OCI-LY1 (cell line): ENCODE data around the gene UTF1.

Experiments
- H2AFZ ChIP-seq: fragments of 200-600 bp; sonication (generic), shearing (Covaris generic); 2 replicates; pipeline ENCODE4 v1.6.0; 2014; ENCODE audit warnings: antibody characterized with exemption, mild to moderate bottlenecking, low read length
- H3F3A ChIP-seq: fragments of 200-600 bp; sonication (generic), shearing (Covaris generic); 2 replicates; pipeline ENCODE4 v1.6.0; 2014; ENCODE audit warnings: mild to moderate bottlenecking, antibody characterized with exemption, low read length, moderate library complexity; ENCODE audit not compliant: insufficient read depth
- H3K27ac ChIP-seq: fragments of 200-600 bp; sonication (generic); 2 replicates; pipeline ENCODE4 v1.5.1; 2014; ENCODE audit warnings: low read length, mixed run types, mild to moderate bottlenecking, low read depth; ENCODE audit not compliant: poor library complexity, severe bottlenecking
- H3K27me3 ChIP-seq: fragments of 200-600 bp; sonication (generic); 2 replicates; pipeline ENCODE4 v1.6.0; 2014; ENCODE audit warnings: antibody characterized with exemption, mild to moderate bottlenecking, low read length, moderate library complexity; ENCODE audit not compliant: insufficient read depth
- H3K36me3 ChIP-seq: fragments of 200-600 bp; sonication (generic); 2 replicates; pipeline ENCODE4 v1.6.1; 2014; ENCODE audit warnings: mild to moderate bottlenecking, antibody characterized with exemption, low read length, moderate library complexity, mixed read lengths; ENCODE audit not compliant: insufficient read depth
- H3K4me1 ChIP-seq: fragments of 200-600 bp; sonication (generic); 2 replicates; pipeline ENCODE4 v1.5.1; 2014; ENCODE audit warnings: mild to moderate bottlenecking, low read length, moderate library complexity; ENCODE audit not compliant: insufficient read depth, severe bottlenecking
- H3K4me2 ChIP-seq: fragments of 200-600 bp; sonication (generic), shearing (Covaris generic); 2 replicates; pipeline ENCODE4 v1.6.1; 2014; ENCODE audit warnings: low read length
- H3K4me3 ChIP-seq: fragments of 200-600 bp; sonication (generic); 2 replicates; pipeline ENCODE4 v1.5.1; 2014; ENCODE audit warnings: low read length, low read depth, mild to moderate bottlenecking, mixed read lengths; ENCODE audit not compliant: poor library complexity, severe bottlenecking
- H3K79me2 ChIP-seq: fragments of 200-600 bp; shearing (Covaris generic); 2 replicates; pipeline ENCODE4 v1.6.1; 2016; ENCODE audit warnings: mixed run types, low read length, mixed read lengths; ENCODE audit not compliant: insufficient read depth
- H3K9ac ChIP-seq: fragments of 200-600 bp; sonication (generic), shearing (Covaris generic); 2 replicates; pipeline ENCODE4 v1.6.1; 2014; ENCODE audit warnings: mild to moderate bottlenecking, low read length, mixed read lengths
- H3K9me2 ChIP-seq: fragments of 200-600 bp; sonication (generic), shearing (Covaris generic); 2 replicates; pipeline ENCODE4 v1.6.1; 2014; ENCODE audit warnings: low read depth, mild to moderate bottlenecking, low read length, mixed read lengths
- H3K9me3 ChIP-seq: fragments of 200-600 bp; shearing (Covaris generic); 2 replicates; pipeline ENCODE4 v1.6.1; 2014; ENCODE audit warnings: low read length, mixed read lengths
- H4K20me1 ChIP-seq: fragments of 200-600 bp; sonication (generic), shearing (Covaris generic); 2 replicates; pipeline ENCODE4 v1.6.0; 2016; ENCODE audit warnings: mild to moderate bottlenecking, low read length; ENCODE audit not compliant: insufficient read depth
- EZH2 ChIP-seq: fragments of 200-600 bp; sonication (generic), shearing (Covaris generic); IDR thresholded peaks from 2 replicates; pipeline ENCODE4 v1.8.0; 2017; ENCODE audit warnings: borderline replicate concordance, mixed run types, mild to moderate bottlenecking, antibody characterized with exemption, low read length, moderate library complexity, mixed read lengths
- TF ChIP-seq, protein P1 (sequence below): fragments of 200-600 bp; sonication (generic), shearing (Covaris generic); IDR thresholded peaks from 2 replicates; pipeline ENCODE4 v1.5.1; 2017; ENCODE audit warnings: mild to moderate bottlenecking, antibody characterized with exemption, low read length, moderate library complexity, mixed read lengths

UTF1 gene

DNA sequence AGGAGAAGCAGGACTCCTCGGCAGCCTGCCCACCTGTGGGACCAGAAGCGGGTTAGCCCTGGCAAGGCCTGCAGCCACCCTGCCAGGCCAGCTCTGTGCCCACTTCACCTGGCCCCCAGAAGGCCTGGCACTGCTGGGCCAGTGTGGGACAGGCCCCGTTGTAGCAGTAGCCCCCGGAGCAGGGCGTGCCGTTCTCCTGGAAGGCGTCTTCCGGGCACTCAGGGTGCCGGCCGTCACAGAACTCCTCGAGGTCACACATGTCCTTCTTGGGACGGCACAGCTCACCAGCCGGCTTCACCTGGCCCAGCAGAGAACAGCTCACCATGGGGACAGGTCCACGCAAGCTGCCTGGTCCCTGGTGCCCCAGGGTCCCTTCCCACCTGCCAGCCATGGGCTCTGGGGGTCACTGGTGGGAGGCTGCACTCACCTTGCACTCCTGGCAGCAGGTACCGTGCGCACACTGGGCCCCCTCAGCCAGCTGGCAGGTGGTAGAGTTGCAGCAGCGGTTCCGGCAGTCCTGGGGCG lies 40.8 kb downstream of the UTF1 start:
- no peaks in the 10 kb centered on the region for H4K20me1 ChIP-seq
- no peak overlapping the region for H3K9ac ChIP-seq
- H3F3A ChIP-seq: no peaks in the 10 kb centered on the region
- peaks cover 5% of the 10 kb centered on the region for H3K4me1 ChIP-seq
- H3K9me2 ChIP-seq: no peaks in the 10 kb centered on the region
- H3K4me3 ChIP-seq: no peak overlapping the region
- H3K27me3 ChIP-seq: no peaks in the 10 kb centered on the region
- no peak overlapping the region for H2AFZ ChIP-seq
- TF ChIP-seq, protein P1, sequence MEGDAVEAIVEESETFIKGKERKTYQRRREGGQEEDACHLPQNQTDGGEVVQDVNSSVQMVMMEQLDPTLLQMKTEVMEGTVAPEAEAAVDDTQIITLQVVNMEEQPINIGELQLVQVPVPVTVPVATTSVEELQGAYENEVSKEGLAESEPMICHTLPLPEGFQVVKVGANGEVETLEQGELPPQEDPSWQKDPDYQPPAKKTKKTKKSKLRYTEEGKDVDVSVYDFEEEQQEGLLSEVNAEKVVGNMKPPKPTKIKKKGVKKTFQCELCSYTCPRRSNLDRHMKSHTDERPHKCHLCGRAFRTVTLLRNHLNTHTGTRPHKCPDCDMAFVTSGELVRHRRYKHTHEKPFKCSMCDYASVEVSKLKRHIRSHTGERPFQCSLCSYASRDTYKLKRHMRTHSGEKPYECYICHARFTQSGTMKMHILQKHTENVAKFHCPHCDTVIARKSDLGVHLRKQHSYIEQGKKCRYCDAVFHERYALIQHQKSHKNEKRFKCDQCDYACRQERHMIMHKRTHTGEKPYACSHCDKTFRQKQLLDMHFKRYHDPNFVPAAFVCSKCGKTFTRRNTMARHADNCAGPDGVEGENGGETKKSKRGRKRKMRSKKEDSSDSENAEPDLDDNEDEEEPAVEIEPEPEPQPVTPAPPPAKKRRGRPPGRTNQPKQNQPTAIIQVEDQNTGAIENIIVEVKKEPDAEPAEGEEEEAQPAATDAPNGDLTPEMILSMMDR: no peak
- TF ChIP-seq EZH2: no peak
- H3K27ac ChIP-seq: no peak overlapping the region
- H3K79me2 ChIP-seq: no peaks in the 10 kb centered on the region
- H3K9me3 ChIP-seq: no peaks in the 10 kb centered on the region
- no peaks in the 10 kb centered on the region for H3K36me3 ChIP-seq
- no peak overlapping the region for H3K4me2 ChIP-seq

DNA sequence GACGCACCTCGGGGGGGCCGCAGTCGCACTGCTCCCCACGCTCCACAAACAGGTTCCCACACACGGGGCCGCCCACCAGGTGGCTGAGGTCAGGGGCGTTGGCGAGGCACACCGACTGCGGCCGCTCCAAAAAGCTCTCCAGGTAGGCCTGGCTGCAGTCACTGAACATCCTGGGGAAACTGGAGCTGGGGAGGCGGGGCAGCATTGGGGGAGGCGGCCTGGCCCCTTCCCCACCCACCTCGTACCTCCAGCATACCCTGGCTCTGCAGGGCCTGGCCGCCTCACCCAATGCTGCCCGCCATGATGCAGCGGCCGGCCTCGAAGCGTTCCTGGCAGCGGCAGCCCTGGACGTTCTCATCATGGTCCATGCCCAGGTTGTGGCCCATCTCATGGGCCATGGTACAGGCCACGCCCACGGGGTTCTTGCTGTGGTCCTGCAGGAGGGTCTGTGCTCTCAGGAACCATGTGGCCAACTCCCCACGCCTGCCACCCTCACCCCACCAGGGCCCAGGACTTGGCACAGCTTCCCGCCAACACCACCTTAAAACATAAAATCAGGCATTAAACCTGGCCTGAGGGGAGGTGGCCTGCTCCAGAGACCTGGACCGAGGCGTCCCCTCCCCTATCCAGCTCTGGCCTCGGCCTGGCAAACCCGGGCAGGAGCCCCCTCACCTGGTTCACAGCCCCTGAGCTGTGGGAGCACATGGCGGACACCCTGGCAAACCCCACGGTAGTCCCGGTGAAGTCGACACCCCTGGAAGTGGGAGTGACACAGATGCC lies 41.7 kb downstream of the UTF1 start:
- Histone ChIP-seq H3K27ac (no peak overlapping the region), H3K79me2 (no peaks in the 10 kb centered on the region), H4K20me1 (no peaks in the 10 kb centered on the region), H3K4me1 (peaks cover 5% of the 10 kb centered on the region), H3K9me2 (no peaks in the 10 kb centered on the region), H3K27me3 (no peaks in the 10 kb centered on the region), H3K4me2 (no peak overlapping the region), H3K9ac (no peak overlapping the region), H3F3A (no peaks in the 10 kb centered on the region), H3K36me3 (no peaks in the 10 kb centered on the region), H3K9me3 (no peaks in the 10 kb centered on the region), H3K4me3 (no peak overlapping the region), H2AFZ (no peak overlapping the region)
- TF ChIP-seq EZH2: no peak
- TF ChIP-seq, protein P1: no peak

DNA sequence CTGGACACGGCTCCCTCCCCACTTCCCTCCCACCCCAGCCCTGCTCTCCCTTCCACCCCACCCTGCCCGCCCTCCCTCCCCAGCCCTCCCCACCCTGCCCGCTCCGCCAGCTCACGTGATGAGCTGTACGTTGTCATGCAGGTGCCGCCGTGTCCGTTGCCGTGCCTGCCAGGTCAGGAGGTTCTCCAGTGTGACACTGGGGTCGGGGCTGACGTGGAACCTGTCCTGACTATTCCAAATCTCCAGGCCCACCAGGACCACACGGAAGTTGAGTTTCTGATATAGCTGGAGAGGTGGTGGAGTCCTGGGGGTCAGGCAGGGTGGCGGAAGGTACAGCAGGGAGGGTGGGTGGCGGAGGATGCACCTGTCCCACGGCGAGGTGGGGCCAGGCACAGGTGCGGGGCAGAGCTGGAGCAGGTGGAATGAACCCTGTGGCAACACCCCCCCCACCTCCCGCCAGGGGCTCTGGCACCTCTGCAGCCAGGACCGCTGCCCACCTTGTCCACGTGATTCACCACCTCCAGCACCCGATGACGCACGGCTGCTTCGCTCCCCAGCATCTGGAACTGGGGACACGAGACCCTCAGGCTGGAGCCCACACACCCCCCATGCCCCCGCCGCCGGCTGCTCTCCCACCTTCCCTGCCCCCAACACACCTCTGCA lies 42.4 kb downstream of the UTF1 start:
- Histone ChIP-seq H3K4me1 (peaks cover 5% of the 10 kb centered on the region), H4K20me1 (no peaks in the 10 kb centered on the region), H3K79me2 (no peaks in the 10 kb centered on the region), H3K27ac (no peak overlapping the region), H3F3A (no peaks in the 10 kb centered on the region), H3K9me2 (no peaks in the 10 kb centered on the region), H3K36me3 (no peaks in the 10 kb centered on the region), H3K9ac (no peak overlapping the region), H3K27me3 (no peaks in the 10 kb centered on the region), H3K4me2 (no peak overlapping the region), H2AFZ (no peak overlapping the region), H3K9me3 (no peaks in the 10 kb centered on the region), H3K4me3 (no peak overlapping the region)
- TF ChIP-seq, protein P1: no peak
- TF ChIP-seq EZH2: no peak
